GM15510 (cell line): ENCODE data around the gene PRR7.

Experiments
- POLR2A ChIP-seq: IDR thresholded peaks from 3 replicates; pipeline ENCODE4 v1.6.1; 2011; ENCODE audit warnings: borderline replicate concordance; ENCODE audit not compliant: insufficient read length; ENCODE audit errors: extremely low read depth

PRR7 gene

DNA sequence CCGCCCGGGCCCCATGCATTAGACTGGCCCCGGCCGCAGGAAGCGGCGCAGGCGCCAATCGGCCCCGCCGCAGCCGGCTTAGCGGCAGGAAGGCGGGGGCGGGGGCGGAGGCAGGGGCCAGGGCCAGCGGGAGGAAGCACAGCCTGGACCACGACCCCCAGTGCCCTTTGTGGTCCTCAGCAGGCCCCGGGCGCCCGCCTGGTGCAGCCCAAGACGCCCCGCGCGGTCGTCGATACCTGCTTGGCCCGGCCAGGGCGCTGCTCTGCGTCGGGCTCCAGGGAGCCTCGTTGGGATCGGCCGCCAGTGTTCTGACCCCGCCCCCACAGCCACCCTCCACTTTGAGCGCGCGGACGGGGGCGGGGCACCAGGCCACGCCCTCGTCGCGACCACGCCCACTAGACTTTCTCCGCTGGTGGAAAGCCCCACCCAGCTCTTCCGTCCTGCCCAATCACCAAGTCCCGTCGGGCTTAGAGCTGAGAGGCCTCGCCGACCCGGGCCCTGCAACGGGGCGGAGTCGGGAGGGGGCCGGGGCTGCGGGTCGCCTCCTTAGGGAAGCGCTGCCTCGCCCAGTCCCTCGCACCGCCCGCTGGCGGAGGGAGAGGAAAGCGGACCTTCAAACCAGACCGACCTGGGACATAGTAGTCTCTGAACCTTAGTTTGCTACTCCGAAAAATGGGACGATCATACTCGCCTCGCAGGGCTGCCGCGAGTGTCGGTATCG lies 50.8 kb downstream of the PRR7 start, which contains the start of gene PDLIM7:
PDLIM7 (minus strand) TSS at position 313 of the 721 bp plus-strand sequence. CDS start 1,092 bp downstream, outside the sequence.
- peak; percentile 96 for TF ChIP-seq POLR2A

DNA sequence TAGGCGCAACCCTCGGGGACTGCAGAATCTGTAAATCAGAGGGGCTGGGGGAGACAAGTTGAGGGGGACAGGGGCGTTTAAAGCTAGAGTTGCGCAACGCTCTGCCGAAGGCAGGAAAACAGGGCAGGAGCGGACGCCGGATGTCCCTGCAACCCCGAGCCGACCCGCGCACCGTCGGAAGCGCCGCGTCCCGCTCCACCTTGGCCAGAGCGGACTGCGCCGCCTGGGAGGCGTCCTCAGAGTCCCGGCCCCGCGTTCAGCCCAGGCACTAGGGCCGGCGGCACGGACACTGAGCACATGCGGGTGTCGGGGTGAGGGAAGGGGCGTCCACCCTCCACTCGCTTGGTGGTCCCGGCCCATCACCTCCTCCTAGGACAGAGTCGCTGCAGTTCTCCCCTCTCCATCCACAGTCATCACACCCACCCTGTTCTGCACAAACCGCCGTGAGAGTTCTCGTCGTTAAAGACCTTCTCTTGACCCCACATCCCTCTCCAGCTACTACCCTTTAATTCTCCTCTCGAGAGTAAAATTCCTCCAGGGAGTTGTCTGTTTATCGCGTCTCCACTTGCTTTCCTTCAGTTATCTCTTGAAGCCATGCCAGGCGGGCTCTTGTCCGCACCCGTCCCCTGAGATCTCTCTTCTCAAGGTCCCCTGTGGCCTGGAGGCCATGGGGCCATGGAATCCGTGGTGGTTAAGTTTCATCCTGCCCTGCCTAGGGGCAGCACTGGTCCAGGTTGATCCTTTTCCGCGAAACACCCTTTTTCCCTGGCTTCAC lies 51.6 kb downstream of the PRR7 start:
- TF ChIP-seq POLR2A = no peak

DNA sequence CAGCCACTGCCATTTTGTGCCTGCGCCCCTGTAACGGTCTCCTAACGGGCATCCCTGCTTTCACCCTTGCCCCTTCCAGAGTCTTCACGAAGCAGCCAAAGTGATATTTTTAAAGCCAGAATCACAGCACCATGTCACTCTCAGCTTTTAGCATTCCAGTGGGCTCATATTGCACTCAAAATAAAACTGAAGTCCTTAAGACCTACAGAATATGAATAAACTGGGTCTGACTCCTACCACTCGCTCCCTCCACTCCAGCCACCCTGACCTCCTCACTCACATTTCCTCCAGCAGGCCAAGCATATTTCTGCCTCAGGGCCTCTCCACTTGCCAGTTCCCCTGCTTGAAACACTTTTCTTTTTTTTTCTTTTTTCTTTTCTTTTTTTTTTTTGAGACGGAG lies 53.2 kb downstream of the PRR7 start:
- TF ChIP-seq POLR2A = no peak

DNA sequence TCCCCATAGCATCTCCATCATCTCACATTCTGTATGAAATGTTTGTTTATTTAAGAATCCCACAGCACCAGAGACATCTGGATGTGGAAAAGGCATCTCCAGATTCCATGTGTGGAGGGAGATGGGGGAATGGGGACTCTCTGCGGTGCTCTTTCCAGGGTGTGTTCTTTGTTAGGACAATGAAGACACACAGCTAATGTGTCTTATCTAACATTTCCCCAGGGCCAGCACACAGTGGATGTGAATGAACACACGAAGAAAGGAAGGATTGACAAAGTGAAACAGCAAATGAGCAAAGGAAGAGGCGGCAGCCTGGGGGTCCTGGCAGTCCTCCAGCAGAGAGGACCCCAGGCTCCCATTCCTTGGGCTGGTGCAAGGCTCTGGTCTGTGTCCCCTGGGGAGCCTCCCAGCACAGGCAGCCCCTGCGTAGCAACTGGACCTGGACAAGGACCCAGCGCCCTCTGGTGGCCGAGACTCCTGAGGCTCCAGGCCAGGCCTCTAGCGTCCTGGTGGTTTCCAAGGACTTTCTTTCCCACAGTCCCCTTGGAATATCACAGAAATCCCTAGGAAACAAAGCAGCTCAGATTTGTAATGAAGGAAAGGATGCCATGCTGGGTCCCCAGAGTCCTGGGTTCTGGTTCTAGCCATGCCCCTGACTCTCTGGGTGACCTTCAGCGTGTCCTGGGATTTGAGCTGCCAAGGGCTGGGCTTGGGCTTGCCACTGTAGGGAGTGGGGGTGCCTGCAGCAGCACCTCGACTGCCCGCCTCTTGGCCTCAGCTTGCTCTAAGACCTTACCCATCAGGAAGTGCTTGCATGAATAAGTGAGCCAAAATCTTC lies 54.3 kb downstream of the PRR7 start:
- TF ChIP-seq POLR2A = peak; percentile 21

DNA sequence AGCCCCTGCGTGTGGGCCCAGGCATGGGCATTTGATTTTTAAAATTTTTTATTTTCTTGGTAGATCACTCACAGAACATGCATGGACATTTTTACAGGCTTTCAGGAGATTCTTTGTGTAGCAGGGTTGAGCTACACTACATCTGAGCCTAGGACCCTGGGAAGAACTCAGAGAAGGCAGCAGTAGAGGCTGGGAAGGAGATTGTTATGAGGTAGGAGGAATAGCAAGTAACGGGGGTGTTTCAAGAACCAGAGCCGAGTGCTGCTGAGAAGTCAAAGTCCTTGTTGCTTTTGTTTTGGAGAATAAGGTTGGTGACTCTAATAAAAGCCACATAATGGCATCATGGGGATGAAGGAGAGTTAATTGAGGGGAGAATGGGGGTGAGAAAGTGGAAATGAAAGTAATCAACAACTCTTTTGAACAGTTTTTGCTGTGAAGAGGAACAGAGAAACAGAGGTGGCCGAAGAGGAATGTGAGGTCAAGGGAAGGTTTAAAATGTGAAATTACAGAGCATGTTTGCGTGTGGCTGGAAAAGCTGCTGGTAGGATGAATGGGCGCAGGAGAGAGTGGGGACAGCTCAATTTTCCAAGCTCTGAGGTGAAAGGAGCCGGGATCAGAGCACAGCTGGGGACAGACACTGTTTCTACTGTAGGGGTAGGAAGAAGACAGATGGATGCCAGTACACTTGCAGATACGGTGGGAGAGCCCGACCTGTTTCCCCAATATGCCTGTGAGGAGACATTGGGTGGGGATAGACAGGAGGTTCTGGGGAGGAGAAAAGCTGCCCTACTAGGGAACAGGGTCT lies 55.5 kb downstream of the PRR7 start:
- TF ChIP-seq POLR2A = no peak

DNA sequence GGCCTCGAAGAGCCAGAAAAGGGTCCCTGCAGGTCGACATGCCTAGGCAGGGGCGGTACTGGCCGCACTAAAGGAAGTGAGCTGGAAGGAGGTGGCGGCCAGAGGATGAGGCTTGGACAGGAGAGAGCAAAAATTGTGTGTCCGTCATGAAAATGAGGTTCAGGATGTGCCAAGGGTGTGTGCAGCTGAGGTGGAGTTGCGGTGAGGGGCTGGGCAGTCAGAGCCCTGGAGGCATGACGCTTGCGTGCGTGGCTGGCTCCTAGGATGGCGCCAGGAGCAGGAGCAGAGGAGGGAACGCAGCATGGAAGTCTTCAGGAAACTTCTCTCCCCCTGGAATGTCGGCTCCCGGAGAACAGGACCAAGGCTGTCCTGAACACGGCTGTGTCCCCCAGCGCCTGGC lies 56.3 kb downstream of the PRR7 start:
- TF ChIP-seq POLR2A = no peak

DNA sequence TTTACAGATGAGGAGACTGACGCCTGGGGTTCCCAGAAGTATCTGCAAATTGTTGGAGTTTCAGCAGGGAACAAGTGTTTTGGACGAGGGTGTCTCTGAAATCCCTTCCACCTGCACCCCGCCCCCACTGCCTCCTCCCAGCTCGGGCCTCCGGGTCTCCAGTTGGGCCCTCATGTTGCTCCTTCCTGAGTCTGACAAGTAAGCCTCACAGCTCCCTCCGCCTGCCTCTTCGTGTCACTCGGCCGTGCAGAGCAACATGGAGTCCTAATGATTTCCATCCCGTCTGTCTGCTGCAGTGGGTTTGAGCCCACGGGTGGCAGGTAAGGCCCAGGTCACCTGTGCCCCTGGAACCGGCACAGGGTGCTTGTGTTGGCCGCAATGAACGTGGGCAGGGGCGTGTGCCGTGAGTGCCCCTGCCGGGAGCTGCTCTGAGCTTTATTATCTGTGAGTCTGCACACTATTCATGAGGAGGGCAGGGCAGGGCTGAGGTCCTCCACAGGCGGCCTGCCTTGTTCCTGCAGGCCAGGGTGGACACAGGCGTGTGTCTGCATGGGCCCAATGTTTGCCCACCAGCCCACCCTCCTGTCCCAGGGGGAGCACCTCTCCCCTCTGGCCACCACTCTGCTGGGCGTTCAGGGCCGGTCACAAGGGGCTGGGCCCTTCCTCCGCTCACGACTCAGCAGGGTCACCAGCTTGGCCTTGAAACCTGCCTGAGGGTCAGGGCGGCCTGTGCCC lies 56.9 kb downstream of the PRR7 start:
- TF ChIP-seq POLR2A = no peak

DNA sequence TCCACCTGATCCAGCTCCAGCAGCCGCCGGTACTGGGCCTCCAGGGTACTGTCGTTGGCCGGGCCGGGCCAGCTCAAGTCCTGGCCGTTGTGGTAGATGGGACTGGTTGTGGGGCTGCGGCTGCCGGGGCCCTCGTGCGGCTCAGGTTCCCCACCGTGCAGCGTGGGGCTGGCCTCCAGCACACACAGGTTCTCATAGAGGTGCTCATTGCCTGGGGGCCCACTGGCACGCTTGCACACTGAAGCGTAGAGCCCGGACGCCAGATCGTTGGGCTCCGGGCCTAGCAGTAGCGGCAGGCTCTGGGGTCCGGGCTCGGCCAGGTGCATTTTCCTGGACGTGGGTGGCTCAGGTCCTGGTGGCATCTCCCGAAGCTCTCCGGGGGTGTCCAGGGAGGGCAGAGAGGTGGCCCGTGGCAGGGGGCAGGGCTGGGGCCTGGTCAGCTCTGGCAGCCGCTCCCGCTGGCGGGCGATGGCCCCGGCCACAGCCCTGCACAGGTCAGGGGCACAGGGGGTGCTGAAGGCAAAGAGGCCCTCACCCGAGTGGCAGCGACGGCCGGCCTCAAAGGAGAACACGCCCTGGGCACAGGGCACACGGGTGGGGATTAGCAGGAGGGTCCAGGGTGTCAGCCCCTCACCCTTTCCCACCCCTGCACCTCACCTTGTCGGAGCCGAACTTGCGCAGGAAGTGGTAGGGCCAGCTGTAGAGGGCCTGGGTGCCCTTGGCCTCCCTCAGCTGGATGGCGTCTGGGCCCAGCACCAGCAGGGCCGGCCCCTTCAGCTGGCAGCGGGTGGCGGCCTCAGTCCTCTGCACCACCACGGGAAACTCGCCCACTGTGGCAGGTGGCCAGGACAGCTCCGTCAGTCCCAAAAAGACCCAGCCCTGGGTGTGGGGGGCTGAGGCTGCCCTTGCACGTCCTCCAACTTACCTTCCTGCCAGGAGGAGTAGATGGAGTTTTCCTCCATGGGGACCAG lies 57.8 kb downstream of the PRR7 start:
- no peak for TF ChIP-seq POLR2A

DNA sequence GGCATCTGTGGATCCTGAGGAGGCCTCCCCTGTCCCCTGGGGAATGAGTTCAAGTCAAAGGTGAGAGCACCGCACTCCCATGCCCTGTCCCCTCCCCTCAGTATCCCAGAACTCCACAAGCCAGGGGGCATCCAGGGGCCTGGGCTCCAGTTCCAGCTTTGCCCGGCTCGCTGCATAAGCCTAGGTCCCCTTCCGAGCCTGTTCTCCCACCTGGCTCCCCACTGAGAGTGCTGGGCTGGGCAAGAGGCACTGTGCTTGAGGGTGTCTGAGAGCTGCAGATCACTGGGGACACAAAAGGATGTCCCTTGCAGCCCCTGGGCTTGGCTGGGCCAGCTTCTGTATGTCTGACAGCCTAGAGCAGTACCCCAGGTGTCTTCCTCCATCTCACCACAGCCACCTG lies 58.5 kb downstream of the PRR7 start:
- TF ChIP-seq POLR2A = no peak
